ENCODE results near the gene RPL10A. TPM values are rescaled to one million over a fixed set of nuclear protein-coding genes. Genes with fewer than 3 reads are reported as not detected.

Gene RPL10A
- total and polyA plus RNA-seq, 2 of the 13 experiments (the other 11 are each of a cell fraction or from before 2014, with no cell fraction given) = 1,854 to 2,726 TPM

DNA sequence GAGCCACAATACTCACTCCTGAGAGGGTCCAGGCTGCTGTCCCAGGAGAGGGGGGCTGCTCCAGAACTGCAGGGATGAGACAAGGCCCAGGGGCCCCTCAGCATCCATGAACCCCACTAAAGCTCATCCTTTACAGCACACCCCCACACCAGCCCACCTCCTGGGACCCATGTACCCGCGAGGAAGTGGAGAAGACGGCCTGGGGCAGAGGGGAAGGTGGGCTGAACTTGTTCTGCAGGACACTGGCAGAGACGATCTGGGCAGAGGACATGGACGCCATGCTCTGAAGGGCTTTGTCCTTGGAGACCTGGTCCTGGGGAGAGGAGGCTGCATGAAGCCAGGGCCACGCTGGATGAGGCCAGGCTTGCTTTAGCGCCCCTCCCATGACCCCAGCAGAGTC is 10.1 kb downstream of the RPL10A start:
- no peak overlapping the region for H3K4me2 ChIP-seq (ENCODE audit: low read depth, low read length)
- H3K27ac ChIP-seq (ENCODE audit: extremely low read length, insufficient read depth, low read length) = no peak overlapping the region
- H2AFZ ChIP-seq (ENCODE audit: low read length) = no peak overlapping the region
- no peaks in the 10 kb centered on the region for H3K9me3 ChIP-seq (ENCODE audit: low read length)
- ATAC-seq = no peak
- no peak for DNase-seq (ENCODE audit: low spot score)
- in situ Hi-C loops (cut with HindIII; ENCODE audit: extremely low pct_ligation_motif_present, low pct_unique_long_range_greater_than_20kb) = no loop called here
- no peak for FAIRE-seq
- BruUV-seq (replicated peaks) = no TSS peak
- no peaks in the 10 kb centered on the region for H3K79me2 ChIP-seq (ENCODE audit: insufficient read depth, low read length)
- 90% methylated on average over 5 of the region's 7 CpGs for WGBS (ENCODE audit: low lambda C conversion rate)
- no peaks in the 10 kb centered on the region for H3K27me3 ChIP-seq (ENCODE audit: control insufficient read depth in 1 of 2, insufficient read depth in 2 of 2, low read length in 2 of 2)
- ChIA-PET POLR2A (interaction anchor here (1.5 to 9.7 kb wide), 2 partner anchors 10 to 19 kb away, joined by 6 to 88 read pairs; partner anchors contain the start of genes RPL10A and TEAD3), CTCF (ENCODE audit: low intra/inter-chr PET ratio, low total read pairs) (no interaction called here)
- intact Hi-C loops (cut with micrococcal nuclease; ENCODE audit: unreplicated experiment) = no loop called here
- H3K4me3 ChIP-seq (replicated peaks in 1 of 3; ENCODE audit: insufficient read depth in 1 of 3, low read depth in 2 of 3, low read length in 3 of 3) = no peak overlapping the region
- TF ChIP-seq, protein P1, sequence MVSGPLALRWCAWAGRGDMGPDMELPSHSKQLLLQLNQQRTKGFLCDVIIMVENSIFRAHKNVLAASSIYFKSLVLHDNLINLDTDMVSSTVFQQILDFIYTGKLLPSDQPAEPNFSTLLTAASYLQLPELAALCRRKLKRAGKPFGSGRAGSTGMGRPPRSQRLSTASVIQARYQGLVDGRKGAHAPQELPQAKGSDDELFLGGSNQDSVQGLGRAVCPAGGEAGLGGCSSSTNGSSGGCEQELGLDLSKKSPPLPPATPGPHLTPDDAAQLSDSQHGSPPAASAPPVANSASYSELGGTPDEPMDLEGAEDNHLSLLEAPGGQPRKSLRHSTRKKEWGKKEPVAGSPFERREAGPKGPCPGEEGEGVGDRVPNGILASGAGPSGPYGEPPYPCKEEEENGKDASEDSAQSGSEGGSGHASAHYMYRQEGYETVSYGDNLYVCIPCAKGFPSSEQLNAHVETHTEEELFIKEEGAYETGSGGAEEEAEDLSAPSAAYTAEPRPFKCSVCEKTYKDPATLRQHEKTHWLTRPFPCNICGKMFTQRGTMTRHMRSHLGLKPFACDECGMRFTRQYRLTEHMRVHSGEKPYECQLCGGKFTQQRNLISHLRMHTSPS (CRISPR knock-in tag; IDR thresholded peaks at IDR 0.05; ENCODE audit: low read depth) = no peak
- peak; percentile 40 for TF ChIP-seq AGO2 (optimal IDR thresholded peaks at IDR 0.05; ENCODE audit: low read depth, low read length)
- TF ChIP-seq ZMYM3 (CRISPR knock-in tag; IDR thresholded peaks at IDR 0.05) = no peak
- no peak for TF ChIP-seq ZNF563 (CRISPR knock-in tag; IDR thresholded peaks at IDR 0.05)
- TF ChIP-seq ZNF678 (CRISPR knock-in tag; IDR thresholded peaks at IDR 0.05) = no peak
- TF ChIP-seq REPIN1 (CRISPR knock-in tag; IDR thresholded peaks at IDR 0.05; ENCODE audit: borderline replicate concordance, low read depth) = no peak
- peaks cover 6% of the 10 kb centered on the region for H4K20me1 ChIP-seq (ENCODE audit: insufficient read depth, low read length)
- peaks cover 6 to 41% of the 10 kb centered on the region in 2 experiments; a peak in 4 of 5 replicates for H3K36me3 ChIP-seq (replicated peaks in 1 of 2; ENCODE audit: control insufficient read depth in 1 of 2, insufficient read depth in 2 of 2, low read length in 2 of 2)
- no peak overlapping the region for H3K9ac ChIP-seq (ENCODE audit: insufficient read depth, low read depth, low read length)
- peaks cover 14% of the 10 kb centered on the region for H3K4me1 ChIP-seq (ENCODE audit: insufficient read depth, low read length)

DNA sequence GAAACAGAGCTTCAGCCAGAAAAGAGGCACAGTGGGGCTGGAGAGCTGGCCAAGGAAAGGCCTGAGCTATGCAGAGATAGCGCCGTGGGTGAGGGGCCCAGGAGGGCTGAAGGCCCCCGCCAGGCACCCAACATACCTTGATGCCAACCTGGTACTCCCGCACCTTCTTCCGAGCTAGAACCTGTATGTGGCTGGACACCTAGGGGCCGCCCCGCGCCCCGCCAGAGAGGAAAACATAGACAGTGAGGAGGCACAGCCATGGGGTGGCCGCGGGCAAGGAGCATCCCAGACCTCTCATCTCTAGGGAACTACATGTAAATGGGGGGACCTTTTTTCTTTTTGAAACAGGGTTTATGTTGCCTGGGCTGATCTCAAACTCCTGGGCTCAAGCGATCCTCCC is 12.0 kb downstream of the RPL10A start:
- ATAC-seq (no peak), FAIRE-seq (no peak), DNase-seq (ENCODE audit: low spot score) (no peak)
- TF ChIP-seq, protein P2, sequence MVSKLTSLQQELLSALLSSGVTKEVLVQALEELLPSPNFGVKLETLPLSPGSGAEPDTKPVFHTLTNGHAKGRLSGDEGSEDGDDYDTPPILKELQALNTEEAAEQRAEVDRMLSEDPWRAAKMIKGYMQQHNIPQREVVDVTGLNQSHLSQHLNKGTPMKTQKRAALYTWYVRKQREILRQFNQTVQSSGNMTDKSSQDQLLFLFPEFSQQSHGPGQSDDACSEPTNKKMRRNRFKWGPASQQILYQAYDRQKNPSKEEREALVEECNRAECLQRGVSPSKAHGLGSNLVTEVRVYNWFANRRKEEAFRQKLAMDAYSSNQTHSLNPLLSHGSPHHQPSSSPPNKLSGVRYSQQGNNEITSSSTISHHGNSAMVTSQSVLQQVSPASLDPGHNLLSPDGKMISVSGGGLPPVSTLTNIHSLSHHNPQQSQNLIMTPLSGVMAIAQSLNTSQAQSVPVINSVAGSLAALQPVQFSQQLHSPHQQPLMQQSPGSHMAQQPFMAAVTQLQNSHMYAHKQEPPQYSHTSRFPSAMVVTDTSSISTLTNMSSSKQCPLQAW (CRISPR knock-in tag; IDR thresholded peaks at IDR 0.05) = no peak
- no peak for TF ChIP-seq SCMH1 (CRISPR knock-in tag; IDR thresholded peaks at IDR 0.05; ENCODE audit: borderline replicate concordance)
- TF ChIP-seq XRCC5 (optimal IDR thresholded peaks at IDR 0.05; ENCODE audit: low read length) = no peak
- TF ChIP-seq ZNF678 (CRISPR knock-in tag; IDR thresholded peaks at IDR 0.05) = no peak
- ChIA-PET POLR2A (interaction anchor here (1.1 to 2.4 kb wide), 2 partner anchors 10 to 18 kb away, joined by 3 to 15 read pairs; no protein-coding TSS in a partner anchor), CTCF (ENCODE audit: low intra/inter-chr PET ratio, low total read pairs) (no interaction called here)
- in situ Hi-C loops (cut with HindIII; ENCODE audit: extremely low pct_ligation_motif_present, low pct_unique_long_range_greater_than_20kb) = no loop called here
- intact Hi-C loops (cut with micrococcal nuclease; ENCODE audit: unreplicated experiment) = no loop called here
- H3K36me3 ChIP-seq (replicated peaks in 1 of 2; ENCODE audit: control insufficient read depth in 1 of 2, insufficient read depth in 2 of 2, low read length in 2 of 2) = peaks cover 6 to 58% of the 10 kb centered on the region in 2 experiments
- no peaks in the 10 kb centered on the region for H3K27me3 ChIP-seq (ENCODE audit: control insufficient read depth in 1 of 2, insufficient read depth in 2 of 2, low read length in 2 of 2)
- WGBS (ENCODE audit: low lambda C conversion rate) = 94% methylated on average over 12 of the region's 12 CpGs
- BruUV-seq (replicated peaks) = no TSS peak
- no peak overlapping the region for H2AFZ ChIP-seq (ENCODE audit: low read length)
- H3K27ac ChIP-seq (ENCODE audit: extremely low read length, insufficient read depth, low read length) = no peak overlapping the region
- H4K20me1 ChIP-seq (ENCODE audit: insufficient read depth, low read length) = peaks cover 3% of the 10 kb centered on the region; the same call in 1 of the 2 replicates
- H3K4me3 ChIP-seq (replicated peaks in 1 of 3; ENCODE audit: insufficient read depth in 1 of 3, low read depth in 2 of 3, low read length in 3 of 3) = no peak overlapping the region
- H3K4me1 ChIP-seq (ENCODE audit: insufficient read depth, low read length) = peaks cover 13% of the 10 kb centered on the region
- no peak overlapping the region for H3K9ac ChIP-seq (ENCODE audit: insufficient read depth, low read depth, low read length)
- no peak overlapping the region for H3K4me2 ChIP-seq (ENCODE audit: low read depth, low read length)
- H3K9me3 ChIP-seq (ENCODE audit: low read length) = no peaks in the 10 kb centered on the region
- no peaks in the 10 kb centered on the region for H3K79me2 ChIP-seq (ENCODE audit: insufficient read depth, low read length)
